Brain microvascular endothelial cell (primary cell): ENCODE data around the gene CERS5.

Experiments
- DNase-seq: peaks from one replicate; pipeline ENCODE4 v3.0.0-alpha.2; 2020
- H3K27ac ChIP-seq: fragments of 250-450 bp; sonication (Bioruptor Pico); 2 replicates; pipeline ENCODE4 v1.5.1; 2020; ENCODE audit warnings: mild to moderate bottlenecking, moderate library complexity
- H3K27me3 ChIP-seq: fragments of 250-450 bp; sonication (Bioruptor Pico); replicated peaks from 2 replicates; pipeline ENCODE4 v1.5.1; 2020; ENCODE audit warnings: mild to moderate bottlenecking
- H3K36me3 ChIP-seq: fragments of 250-450 bp; sonication (Bioruptor Pico); replicated peaks from 2 replicates; pipeline ENCODE4 v1.5.1; 2020; ENCODE audit warnings: mild to moderate bottlenecking
- H3K4me3 ChIP-seq: 2 replicates; pipeline ENCODE4 v1.5.1; 2011; ENCODE audit warnings: low read depth, mild to moderate bottlenecking, control low read depth, low read length, moderate library complexity
- CTCF ChIP-seq: IDR thresholded peaks from 2 replicates; pipeline ENCODE4 v1.5.1; 2011; ENCODE audit warnings: low read depth, mild to moderate bottlenecking, moderate library complexity, low read length, control low read depth, inconsistent platforms; ENCODE audit errors: missing control alignments
- in situ Hi-C: cut with HindIII; loops from 2 replicates; pipeline ENCODE4 v1.10.0; 2017; ENCODE audit warnings: low sequenced_read_pairs, low pct_ligation_motif_present

The CERS5 gene

GRCh38 chr12:50167049-50167828 is at the start of gene CERS5:
CERS5 (minus strand) TSS chr12:50167369; CDS start chr12:50167297, 72 bp downstream.
- H3K36me3 ChIP-seq: no peaks in the 10 kb centered on the region
- in situ Hi-C loops: no loop called here
- no peaks in the 10 kb centered on the region for H3K27me3 ChIP-seq
- DNase-seq: peak; percentile 98
- H3K27ac ChIP-seq: peak within 1 kb of the TSS; percentile 92
- TF ChIP-seq CTCF: no peak
- H3K4me3 ChIP-seq: peak within 1 kb of the TSS; percentile 83

GRCh38 chr12:50215033-50215432 is 47.9 kb upstream of the CERS5 start:
- Histone ChIP-seq H3K4me3 (no peak overlapping the region), H3K27ac (no peak overlapping the region), H3K27me3 (no peaks in the 10 kb centered on the region), H3K36me3 (peaks cover 35% of the 10 kb centered on the region)
- in situ Hi-C loops: no loop called here
- DNase-seq: no peak
- TF ChIP-seq CTCF: no peak

- H3K27me3 ChIP-seq: no peaks in the 10 kb centered on the region
- H3K36me3 ChIP-seq: peaks cover 30% of the 10 kb centered on the region
- no peak overlapping the region for H3K4me3 ChIP-seq
- in situ Hi-C loops: no loop called here
- no peak overlapping the region for H3K27ac ChIP-seq
- DNase-seq: no peak
- no peak for TF ChIP-seq CTCF
These were observed 46.8 kb upstream of the CERS5 start for GRCh38 chr12:50214018-50214417.

GRCh38 chr12:50213439-50213838 is 46.3 kb upstream of the CERS5 start:
- Histone ChIP-seq H3K27me3 (no peaks in the 10 kb centered on the region), H3K4me3 (no peak overlapping the region), H3K27ac (no peak overlapping the region), H3K36me3 (peaks cover 28% of the 10 kb centered on the region)
- in situ Hi-C loops: no loop called here
- DNase-seq: no peak
- TF ChIP-seq CTCF: no peak

DNA sequence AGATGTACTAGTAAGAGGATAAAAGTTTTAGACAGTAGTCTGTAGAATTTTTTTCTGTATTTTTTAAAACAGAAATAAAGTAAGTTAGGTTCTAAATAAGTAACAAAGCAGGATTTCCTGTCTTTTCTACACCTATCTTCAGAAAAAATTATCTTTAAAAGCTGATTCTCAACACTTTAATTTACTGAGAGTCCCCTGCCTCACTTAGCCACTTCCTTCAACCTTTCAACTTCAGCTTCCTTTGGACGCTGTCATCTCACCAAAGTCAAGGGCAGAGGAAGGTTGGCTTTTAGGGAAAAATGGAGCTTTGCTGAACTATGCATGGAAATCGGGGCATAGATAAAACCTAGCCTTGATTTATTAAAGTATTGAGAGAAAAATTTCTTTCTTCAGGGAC is 44.9 kb upstream of the CERS5 start:
- peaks cover 19% of the 10 kb centered on the region for H3K36me3 ChIP-seq
- TF ChIP-seq CTCF: no peak
- peak overlapping the region; percentile 15 for H3K27ac ChIP-seq
- no peak for DNase-seq
- no peak overlapping the region for H3K4me3 ChIP-seq
- in situ Hi-C loops: no loop called here
- H3K27me3 ChIP-seq: no peaks in the 10 kb centered on the region
